Gastroesophageal sphincter (tissue), 3 donors: ENCODE results near the gene GPC1.

Experiments used
- EP300 ChIP-seq: sonication (generic); formaldehyde crosslinking; IDR thresholded peaks from one replicate; pipeline ENCODE4 v1.6.1; 2017; ENCODE audit warnings: antibody characterized with exemption, mild to moderate bottlenecking
- POLR2A ChIP-seq, 2 donors: fragments of 450-650 bp; IDR thresholded peaks; one replicate each; pipeline ENCODE4 v1.6.1; 2017; ENCODE audit warnings: antibody characterized with exemption in 2 of 2, mild to moderate bottlenecking in 2 of 2, moderate library complexity in 1 of 2
- POLR2AphosphoS5 ChIP-seq: sonication (generic); formaldehyde crosslinking; IDR thresholded peaks from one replicate; pipeline ENCODE4 v1.6.1; 2017; ENCODE audit warnings: antibody characterized with exemption
- TF ChIP-seq, protein P1 (sequence below), 4 experiments: fragments of 200-600 bp in 2 of 4; fragments of 450-650 bp in 2 of 4; sonication (generic) in 1 of 4; IDR thresholded peaks; one replicate each; pipeline ENCODE4 v1.5.1; 2017 to 2019; ENCODE audit warnings: antibody characterized with exemption in 4 of 4, mild to moderate bottlenecking in 2 of 4, moderate library complexity in 2 of 4

DNA sequence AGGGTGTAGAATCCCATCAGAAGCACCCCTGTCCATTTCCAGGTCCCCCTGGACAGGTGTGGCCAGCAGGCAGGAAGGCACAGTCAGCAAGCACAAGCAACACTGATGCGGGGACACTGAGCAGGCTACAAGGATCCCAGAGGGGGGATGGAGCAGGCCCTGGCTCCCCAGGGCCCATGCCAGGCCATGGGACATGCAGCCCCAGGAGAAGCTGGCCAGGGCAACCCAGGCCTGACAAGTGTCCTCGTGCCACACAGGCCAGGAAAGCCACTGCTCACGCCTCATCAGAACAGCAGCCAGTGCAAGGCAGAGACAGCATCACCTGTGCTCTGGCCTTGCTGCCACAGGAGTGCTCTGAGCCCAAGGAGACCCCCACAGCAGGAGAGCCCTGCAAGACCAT is 14.1 kb upstream of the GPC1 start:
- TF ChIP-seq, protein P1, sequence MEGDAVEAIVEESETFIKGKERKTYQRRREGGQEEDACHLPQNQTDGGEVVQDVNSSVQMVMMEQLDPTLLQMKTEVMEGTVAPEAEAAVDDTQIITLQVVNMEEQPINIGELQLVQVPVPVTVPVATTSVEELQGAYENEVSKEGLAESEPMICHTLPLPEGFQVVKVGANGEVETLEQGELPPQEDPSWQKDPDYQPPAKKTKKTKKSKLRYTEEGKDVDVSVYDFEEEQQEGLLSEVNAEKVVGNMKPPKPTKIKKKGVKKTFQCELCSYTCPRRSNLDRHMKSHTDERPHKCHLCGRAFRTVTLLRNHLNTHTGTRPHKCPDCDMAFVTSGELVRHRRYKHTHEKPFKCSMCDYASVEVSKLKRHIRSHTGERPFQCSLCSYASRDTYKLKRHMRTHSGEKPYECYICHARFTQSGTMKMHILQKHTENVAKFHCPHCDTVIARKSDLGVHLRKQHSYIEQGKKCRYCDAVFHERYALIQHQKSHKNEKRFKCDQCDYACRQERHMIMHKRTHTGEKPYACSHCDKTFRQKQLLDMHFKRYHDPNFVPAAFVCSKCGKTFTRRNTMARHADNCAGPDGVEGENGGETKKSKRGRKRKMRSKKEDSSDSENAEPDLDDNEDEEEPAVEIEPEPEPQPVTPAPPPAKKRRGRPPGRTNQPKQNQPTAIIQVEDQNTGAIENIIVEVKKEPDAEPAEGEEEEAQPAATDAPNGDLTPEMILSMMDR (IDR thresholded peaks at IDR 0.05) = no peak
- TF ChIP-seq POLR2AphosphoS5 (no peak), POLR2A (IDR thresholded peaks at IDR 0.05) (no peak), EP300 (no peak)
